Measurements from ENCODE around the gene CHD2.

DNA sequence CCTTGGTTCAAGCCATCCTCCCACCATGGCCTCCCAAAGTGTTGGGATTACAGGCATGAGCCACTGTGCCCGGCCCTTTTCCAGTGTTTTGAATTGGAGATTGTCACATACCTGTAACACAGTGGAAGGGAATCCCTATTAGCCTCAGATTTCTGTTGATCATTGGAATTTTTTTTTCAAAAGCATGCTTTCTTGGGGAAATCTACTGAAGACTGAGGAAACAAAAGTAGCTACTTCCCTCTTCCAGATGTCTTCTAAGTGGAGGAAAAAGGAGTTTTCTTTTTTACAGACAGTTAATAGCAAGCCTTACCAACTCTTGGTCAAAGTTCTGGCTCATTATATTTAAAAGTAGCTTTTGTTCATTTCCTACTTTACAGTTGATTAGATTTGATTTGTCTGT, 33.7 kb downstream of the CHD2 start:
- TF ChIP-seq EGR1 (IDR thresholded peaks at IDR 0.05; ENCODE audit: low read depth in 2 of 2) (no peak), CTCF (IDR thresholded peaks at IDR 0.05; ENCODE audit: low read depth, low read length, missing input control) (no peak), SP1 (IDR thresholded peaks at IDR 0.05) (no peak), JUND (IDR thresholded peaks at IDR 0.05) (no peak)
